RWPE2 (cell line): ENCODE results near the gene RNF8.

Source experiments
- ATAC-seq: fragments of 200-7000 bp; cut with Tn5 transposase; 3 replicates; pipeline ENCODE4 v1.9.1; 2021; ENCODE audit warnings: low read depth
- DNase-seq: peaks from one replicate; pipeline ENCODE4 v3.0.0-alpha.2; 2020; ENCODE audit warnings: low spot score
- H3K27ac ChIP-seq: fragments of 450-650 bp; 2 replicates; pipeline ENCODE4 v1.5.1; 2017; ENCODE audit warnings: mild to moderate bottlenecking; ENCODE audit not compliant: poor library complexity, severe bottlenecking
- H3K27me3 ChIP-seq: fragments of 250-450 bp; sonication (Bioruptor Pico); 2 replicates; pipeline ENCODE4 v1.5.1; 2021; ENCODE audit warnings: mild to moderate bottlenecking, moderate library complexity; ENCODE audit not compliant: insufficient read depth, poor library complexity, severe bottlenecking
- H3K36me3 ChIP-seq: fragments of 250-450 bp; sonication (Bioruptor Pico); 2 replicates; pipeline ENCODE4 v1.5.1; 2020; ENCODE audit warnings: low read depth, mild to moderate bottlenecking, moderate library complexity
- H3K4me1 ChIP-seq: fragments of 250-450 bp; sonication (Bioruptor Pico); 2 replicates; pipeline ENCODE4 v1.5.1; 2021; ENCODE audit warnings: mild to moderate bottlenecking, moderate library complexity; ENCODE audit not compliant: insufficient read depth, poor library complexity, severe bottlenecking
- H3K4me3 ChIP-seq: fragments of 250-450 bp; sonication (Bioruptor Pico); 2 replicates; pipeline ENCODE4 v1.5.1; 2021; ENCODE audit warnings: mild to moderate bottlenecking, moderate library complexity; ENCODE audit not compliant: severe bottlenecking
- H3K9me3 ChIP-seq: fragments of 250-450 bp; sonication (Bioruptor Pico); 2 replicates; pipeline ENCODE4 v1.5.1; 2021; ENCODE audit warnings: mild to moderate bottlenecking, moderate library complexity; ENCODE audit not compliant: severe bottlenecking
- TF ChIP-seq, protein P1 (sequence below): fragments of 450-650 bp; IDR thresholded peaks from one replicate; pipeline ENCODE4 v1.5.1; 2017; ENCODE audit warnings: mild to moderate bottlenecking, moderate library complexity; ENCODE audit not compliant: poor library complexity, severe bottlenecking

RNF8 gene

DNA sequence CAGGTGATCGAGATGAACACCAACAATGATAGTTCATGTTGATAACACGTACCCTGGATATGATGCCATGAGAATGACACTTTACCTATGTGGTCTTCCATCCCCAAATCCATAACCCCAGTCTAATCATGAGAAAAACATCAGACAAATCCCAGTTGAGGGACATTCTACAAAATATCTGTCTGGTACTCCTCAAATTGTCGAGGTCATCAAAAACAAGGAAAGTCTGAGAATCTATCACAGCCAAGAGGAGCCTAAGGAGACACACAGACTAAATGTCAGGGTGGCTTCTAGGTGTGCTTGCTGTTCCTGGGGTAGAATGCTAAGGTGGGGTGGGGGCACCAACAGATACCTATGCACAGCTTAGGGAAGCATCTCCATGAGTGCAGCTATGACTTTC lies 2.8 kb upstream of the RNF8 start:
- Histone ChIP-seq H3K9me3 (no peaks in the 10 kb centered on the region), H3K27me3 (no peaks in the 10 kb centered on the region), H3K27ac (no peak overlapping the region), H3K4me1 (peaks cover 3% of the 10 kb centered on the region), H3K4me3 (no peak overlapping the region), H3K36me3 (no peaks in the 10 kb centered on the region)
- DNase-seq (no peak), ATAC-seq (no peak)
- TF ChIP-seq, protein P1, sequence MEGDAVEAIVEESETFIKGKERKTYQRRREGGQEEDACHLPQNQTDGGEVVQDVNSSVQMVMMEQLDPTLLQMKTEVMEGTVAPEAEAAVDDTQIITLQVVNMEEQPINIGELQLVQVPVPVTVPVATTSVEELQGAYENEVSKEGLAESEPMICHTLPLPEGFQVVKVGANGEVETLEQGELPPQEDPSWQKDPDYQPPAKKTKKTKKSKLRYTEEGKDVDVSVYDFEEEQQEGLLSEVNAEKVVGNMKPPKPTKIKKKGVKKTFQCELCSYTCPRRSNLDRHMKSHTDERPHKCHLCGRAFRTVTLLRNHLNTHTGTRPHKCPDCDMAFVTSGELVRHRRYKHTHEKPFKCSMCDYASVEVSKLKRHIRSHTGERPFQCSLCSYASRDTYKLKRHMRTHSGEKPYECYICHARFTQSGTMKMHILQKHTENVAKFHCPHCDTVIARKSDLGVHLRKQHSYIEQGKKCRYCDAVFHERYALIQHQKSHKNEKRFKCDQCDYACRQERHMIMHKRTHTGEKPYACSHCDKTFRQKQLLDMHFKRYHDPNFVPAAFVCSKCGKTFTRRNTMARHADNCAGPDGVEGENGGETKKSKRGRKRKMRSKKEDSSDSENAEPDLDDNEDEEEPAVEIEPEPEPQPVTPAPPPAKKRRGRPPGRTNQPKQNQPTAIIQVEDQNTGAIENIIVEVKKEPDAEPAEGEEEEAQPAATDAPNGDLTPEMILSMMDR: no peak

DNA sequence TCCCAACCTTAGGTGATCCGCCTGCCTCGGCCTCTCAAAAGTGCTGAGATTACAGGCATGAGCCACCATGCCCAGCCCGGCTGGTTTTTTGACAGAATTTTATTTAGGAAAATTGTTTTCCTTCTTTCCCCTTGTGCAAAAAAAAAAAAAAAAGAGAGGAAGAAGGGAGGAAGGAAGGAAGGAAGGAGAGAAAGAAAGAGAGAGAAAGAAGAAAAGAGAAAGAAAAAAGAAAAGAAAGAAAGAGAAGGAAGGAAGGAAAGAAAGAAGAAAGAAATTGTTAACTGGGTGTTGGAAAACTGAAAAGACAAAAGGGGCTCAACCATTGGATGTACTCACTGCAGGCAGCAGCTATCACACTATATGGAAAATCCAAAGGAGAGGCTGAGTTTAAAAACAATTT lies 1.4 kb upstream of the RNF8 start:
- peaks cover 3% of the 10 kb centered on the region for H3K4me1 ChIP-seq
- no peak overlapping the region for H3K4me3 ChIP-seq
- no peaks in the 10 kb centered on the region for H3K27me3 ChIP-seq
- no peak overlapping the region for H3K27ac ChIP-seq
- TF ChIP-seq, protein P1: no peak
- ATAC-seq: no peak
- H3K36me3 ChIP-seq: no peaks in the 10 kb centered on the region
- no peak for DNase-seq
- H3K9me3 ChIP-seq: no peaks in the 10 kb centered on the region

DNA sequence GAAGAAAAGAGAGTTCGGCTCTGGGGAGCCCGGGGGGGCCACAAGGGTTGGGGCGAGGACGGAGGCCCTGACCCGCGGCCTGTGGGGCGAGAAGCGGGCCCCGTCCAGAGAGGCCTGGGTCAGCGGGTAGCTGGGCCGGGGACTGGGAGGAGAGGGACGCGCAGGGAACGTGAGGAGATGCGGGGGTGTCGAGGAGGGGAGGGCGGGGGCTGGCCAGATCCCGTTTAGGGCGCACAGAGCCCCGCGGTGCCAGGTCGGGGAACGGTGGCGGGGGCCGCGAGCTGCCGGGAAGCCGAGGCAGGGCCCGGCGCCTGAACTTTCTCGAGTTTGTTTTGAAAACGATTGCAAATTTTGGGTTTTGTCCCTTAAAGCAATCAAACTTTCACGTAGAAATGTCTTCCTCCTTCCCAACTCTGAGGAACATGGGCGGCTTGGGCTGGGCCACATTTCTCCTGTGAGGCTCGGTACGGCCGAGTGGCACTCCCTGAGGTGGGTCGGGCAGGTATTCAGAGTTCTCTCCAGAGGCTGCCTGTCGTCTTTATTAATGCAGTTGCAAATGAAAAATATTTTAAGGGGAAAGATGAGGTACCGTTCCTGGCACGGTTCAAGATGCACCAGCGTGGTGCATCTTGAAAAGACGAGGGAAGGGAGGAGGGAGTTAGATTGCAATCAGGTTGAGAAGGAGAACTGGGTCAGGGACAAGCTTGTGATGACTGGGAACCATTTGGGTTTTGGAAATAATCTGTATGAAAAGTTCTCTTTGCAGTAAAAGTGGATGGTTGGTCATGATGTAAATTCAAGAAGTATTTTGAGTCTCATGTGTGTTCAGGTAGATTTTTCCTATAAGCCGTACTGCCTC lies 972 bp downstream of the RNF8 start:
- TF ChIP-seq, protein P1: no peak
- Histone ChIP-seq H3K27me3 (no peaks in the 10 kb centered on the region), H3K9me3 (no peaks in the 10 kb centered on the region), H3K36me3 (peaks cover 8% of the 10 kb centered on the region), H3K27ac (peak overlapping the region; percentile 17), H3K4me1 (peaks cover 3% of the 10 kb centered on the region), H3K4me3 (peak overlapping the region; percentile 94)
- peak; percentile 55 for ATAC-seq
- DNase-seq: peak; percentile 45

DNA sequence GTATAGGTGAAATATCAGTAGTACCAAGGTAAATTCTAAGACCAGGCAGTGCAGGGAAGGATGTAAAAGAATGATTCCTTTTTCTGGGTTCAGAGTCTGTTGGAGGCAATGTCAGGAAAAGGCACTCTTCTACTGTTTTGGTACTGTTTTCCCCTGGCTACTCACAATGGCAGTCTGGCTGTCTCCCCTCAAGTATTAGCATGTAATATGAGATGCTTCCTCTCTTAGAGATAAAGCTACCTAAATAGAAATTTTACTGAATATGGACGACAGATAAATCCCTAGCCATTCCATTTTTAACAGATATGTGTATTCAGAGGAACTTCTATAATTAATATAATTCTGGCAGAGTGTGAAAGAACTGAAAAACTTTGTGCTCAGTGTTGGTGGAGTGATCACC lies 3.5 kb downstream of the RNF8 start:
- Histone ChIP-seq H3K27ac (no peak overlapping the region), H3K4me1 (peaks cover 3% of the 10 kb centered on the region), H3K9me3 (no peaks in the 10 kb centered on the region), H3K4me3 (no peak overlapping the region), H3K36me3 (peaks cover 31% of the 10 kb centered on the region), H3K27me3 (no peaks in the 10 kb centered on the region)
- no peak for ATAC-seq
- DNase-seq: no peak
- TF ChIP-seq, protein P1: no peak

DNA sequence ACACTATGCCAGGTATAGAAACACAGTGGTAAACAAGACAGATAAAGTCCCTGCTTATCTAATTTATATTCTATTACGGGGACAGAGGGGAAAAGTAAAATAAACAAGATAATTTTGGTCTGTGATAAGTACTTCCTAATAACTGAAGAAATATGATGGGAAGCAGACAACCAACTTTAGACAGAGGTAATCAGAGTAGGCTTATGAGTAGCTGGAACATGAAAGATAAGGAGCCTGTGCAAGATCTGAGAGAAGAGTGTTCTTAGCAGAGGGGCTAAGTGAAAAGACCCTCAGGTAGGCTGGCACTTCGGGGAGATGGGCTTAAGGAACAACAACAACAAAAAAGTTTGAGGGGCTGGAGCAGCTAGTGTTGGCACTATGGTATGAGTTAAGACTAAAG lies 4.1 kb downstream of the RNF8 start:
- DNase-seq: no peak
- no peak for ATAC-seq
- Histone ChIP-seq H3K27ac (no peak overlapping the region), H3K36me3 (peaks cover 34% of the 10 kb centered on the region), H3K9me3 (no peaks in the 10 kb centered on the region), H3K27me3 (no peaks in the 10 kb centered on the region), H3K4me1 (peaks cover 3% of the 10 kb centered on the region), H3K4me3 (no peak overlapping the region)
- TF ChIP-seq, protein P1: no peak
